Measurements from ENCODE around the gene TMUB2.

The TMUB2 gene

DNA sequence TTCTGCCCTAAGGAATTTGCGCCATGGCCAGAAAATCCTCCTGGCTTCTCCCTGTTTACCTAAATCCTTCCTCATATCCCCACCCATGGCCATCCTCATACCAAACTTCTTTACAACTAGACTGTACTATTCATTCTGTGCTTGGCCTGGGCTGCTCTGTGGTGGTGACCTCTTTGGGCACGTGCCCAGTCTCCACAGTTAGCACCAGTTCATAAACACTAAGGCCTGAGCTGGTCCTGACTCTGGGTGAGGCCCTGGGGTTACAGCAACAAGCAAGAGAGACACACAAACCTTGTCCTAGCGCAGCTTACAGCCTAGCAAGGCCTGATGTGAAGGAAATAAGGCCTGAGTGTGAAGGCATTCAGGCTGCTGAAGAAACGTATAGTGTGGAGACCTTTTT is 16.0 kb downstream of the TMUB2 start:
- DNase-seq: no peak

DNA sequence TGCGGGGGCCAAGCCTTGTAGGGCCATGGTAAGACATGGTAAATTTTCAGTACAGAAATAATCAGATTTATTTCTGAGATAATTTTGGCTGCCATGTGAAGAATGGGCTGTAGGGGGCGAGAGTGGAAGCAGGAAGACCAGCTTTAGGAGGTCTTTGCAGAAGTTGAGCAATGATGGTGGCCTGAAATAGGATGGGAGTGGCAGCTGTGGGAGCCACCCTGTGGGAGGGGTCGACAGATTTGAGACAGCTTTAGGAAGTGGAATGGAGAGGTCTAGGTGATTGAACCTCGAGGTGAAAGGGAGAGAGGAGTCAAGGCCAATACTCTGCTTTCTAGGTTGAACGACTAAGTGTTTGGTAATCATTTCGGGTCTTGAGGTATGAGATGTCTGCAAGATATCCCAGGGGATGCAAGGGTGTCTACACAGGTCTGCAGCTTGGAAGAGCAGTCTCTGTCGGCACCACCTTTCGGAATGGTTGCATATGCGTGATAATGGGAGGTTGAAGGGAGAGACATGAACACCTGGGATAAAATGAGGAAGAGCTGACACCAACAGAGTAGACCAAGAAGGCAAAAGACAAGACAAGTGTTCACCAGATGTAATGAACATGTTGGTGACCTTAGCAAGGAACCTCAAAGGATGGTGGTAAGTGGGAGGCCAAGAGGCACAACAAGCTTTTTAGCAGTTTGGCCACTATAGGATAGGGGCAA is 17.1 kb downstream of the TMUB2 start:
- peak in 5 of 58 donors; percentile 6 to 41 (median 9) for DNase-seq

DNA sequence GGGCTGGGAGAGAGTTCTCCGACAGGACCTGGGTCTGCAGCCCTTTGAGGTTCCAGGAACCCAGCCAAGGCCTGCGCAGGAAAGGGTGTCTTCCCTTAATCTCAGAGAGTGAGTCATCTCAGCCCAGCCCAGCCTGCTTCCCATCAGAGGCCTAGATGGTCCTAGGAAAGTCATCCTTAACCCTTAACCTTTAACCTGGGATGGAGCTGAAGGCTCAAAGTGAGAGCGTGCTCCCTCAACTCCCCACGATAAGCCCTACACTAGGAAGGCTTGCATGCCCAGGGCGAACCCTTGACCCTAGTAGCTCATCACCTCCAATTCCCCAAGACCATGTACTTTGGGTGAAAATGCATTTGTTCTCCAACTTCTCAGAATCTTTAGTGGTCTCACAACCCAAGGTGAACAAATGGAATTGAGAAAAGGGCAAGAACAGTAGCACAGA is 17.7 kb downstream of the TMUB2 start:
- DNase-seq: no peak

- no peak for DNase-seq
These were observed 19.4 kb downstream of the TMUB2 start for GRCh38 chr17:44205962-44206824.

DNA sequence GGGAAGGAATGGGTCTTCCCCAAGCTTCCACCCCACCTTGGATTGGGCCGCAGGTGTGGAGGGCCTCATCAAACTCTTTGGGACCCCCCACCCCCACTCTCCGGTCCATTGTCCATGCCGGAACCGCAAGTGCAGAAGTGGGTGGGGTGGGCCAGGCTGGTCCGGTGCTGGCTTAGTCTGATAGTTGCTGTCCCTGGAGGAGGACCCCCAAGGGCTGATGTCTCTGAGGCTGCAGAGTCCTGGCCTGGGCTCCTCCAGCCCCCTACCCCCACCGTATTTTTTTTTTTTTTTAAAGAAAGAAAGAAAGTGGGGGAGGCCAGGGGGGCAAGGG is 20.0 kb downstream of the TMUB2 start:
- no peak for DNase-seq

- no peak for DNase-seq
These were observed 20.5 kb downstream of the TMUB2 start for GRCh38 chr17:44207319-44207718.

- no peak for DNase-seq
These were observed 21.0 kb downstream of the TMUB2 start for GRCh38 chr17:44207743-44208142.

DNA sequence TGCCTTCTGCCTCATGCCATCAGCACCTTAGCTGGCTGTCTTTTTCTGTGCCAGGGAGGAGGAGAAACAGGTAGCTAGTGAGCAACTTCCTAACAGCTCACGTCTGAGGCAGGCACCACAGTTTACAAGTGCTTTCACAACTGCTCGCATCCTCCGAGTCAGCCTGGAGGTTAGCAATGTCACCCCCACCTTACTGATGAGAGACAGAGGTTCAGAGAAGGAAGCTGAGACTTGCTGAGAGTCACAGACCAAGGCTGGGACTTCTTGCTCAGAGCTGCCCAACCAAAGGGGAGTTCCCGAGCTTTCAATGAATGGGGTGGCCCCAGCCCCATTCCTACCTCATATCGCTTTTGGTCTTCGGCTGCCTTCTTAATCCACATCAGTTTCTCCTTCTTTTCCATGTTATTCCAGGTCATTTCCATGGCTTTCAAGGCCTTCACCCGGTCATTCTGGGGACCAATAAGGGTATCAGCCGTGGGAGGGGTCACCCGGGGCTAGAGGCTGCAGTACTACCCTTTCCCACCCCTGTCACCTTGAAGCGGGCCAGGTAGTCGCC is 23.1 kb downstream of the TMUB2 start:
- no peak for DNase-seq

- DNase-seq: peak in 56 of 58 donors; percentile 20 to 90 (median 82)
These were observed 23.8 kb downstream of the TMUB2 start for GRCh38 chr17:44210342-44211192.

DNA sequence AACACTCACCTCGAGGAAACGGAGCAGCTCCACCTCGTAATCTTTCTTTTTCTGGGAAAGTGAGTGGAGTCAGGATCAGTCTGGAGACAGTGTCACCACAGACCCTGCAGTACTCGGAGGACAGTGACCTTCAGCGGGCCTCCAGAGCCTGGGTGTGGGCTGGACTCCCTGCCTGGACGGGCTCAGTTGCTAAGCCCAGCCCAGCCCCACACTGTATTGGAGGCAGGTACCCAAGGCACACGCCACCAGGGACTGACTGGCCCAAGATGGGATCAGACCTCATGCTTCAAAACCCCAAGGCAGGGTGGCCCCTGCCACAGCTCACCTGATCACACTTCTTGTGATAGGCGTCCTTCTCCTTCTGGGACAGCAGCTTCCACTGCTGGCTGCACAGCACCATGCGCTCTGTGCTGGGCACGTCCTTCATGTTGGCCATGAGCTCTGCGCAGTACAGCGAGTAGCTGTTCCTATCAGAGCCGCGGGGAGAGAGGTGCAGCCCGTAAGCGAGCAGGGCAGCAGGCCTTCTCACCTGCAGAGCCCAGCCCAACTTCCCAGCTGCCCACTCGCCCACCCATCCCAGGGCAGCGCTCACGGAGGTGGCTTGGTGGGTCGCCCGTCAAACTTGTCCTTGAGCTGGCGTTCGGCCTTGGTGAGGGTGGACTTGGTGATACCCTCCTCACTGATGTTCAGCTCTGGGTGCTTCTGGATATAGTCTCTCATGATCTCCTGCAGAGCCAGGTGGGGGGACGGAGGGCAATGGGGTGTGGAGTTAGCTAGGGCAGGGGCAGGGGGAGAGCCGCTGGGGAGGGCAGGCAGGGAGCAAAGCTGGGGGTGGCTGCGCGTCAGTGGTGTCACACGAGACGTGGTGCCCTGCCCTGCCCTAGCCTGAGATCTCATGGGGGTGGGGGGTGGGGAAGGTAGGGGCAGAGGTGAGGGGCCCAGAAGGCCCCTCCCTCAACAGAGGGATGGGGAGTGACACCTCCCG is 24.8 kb downstream of the TMUB2 start:
- DNase-seq: no peak

DNA sequence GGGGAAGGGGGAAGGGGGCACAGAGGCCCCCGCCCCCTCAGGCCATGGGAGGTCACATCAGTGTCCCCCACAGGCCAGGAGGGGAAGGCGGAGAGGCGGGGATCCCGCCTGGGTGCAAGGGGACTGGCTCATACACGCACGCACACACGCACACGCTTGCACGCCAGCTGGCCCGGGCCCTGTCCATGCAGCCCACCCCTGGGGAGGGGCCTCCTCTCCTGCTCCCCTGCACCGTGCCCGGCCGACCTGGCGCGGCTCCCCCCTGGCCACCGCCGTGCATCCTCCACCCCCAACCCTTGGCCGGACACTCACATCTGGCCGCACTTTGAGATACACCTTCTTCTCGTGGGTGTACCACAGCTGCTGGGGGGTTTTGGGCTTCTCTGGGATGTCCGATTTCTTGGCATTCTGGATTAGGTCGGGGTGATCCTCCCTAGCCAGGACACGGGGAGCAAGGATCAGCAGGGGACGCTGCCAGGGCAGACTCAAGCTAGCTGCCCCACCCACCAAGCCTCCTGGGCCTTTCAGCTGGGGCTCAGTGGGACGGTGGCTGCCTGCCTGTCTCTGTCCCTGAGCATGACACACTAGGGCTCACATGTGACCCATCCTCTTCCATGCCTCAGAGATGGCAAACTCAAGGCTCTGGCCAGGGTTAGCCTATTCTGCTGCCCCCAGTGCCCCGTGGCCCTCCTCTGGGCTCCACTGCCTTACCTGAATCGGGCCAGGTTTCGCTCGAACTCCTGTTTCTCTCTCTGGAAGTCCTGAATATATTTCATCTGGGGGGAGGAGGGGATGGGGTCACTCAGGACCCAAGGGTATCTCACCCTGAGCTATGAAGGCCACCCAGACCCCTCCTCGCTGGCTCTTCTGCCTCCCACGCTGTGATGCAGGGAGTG is 26.0 kb downstream of the TMUB2 start:
- DNase-seq: no peak

DNA sequence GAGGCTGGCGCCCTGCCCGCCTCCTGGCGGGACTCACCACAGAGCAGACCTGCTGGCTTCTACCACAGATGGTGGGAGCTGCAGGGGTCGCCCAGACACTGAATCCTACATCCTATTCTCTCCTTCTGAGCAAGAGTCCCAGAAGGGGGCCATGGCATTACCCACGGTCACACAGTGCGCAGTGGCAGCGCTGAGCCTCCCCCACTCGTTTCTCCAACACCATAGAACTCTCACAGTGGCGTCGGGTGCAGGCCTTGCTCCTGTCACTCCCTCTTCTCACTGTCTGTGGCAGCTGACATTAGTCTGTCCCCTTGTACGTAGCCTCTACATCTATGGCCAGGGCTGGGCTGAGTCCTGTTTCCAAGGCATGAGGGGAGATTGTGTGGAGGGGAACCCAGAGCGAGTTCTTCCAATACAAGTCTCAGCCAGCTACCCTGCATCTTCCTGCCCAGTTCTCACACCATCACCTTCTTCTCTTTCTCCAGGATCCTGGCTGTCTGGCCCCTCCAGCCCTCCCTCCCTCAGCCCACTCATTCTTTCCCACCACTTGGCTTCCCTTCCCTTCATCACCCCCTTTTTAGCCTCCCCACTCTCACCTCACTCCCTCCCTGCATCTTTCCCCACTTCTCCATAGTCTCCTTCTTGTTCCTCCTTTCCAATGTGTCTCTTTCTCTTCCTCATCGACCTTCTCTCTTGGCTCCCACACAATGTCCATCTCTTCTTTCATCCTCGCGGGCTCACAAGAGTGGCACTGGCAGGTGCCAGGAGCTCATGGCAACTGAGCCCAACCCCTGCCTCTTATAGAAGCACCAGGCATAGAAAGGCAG is 26.8 kb downstream of the TMUB2 start:
- DNase-seq: no peak

DNA sequence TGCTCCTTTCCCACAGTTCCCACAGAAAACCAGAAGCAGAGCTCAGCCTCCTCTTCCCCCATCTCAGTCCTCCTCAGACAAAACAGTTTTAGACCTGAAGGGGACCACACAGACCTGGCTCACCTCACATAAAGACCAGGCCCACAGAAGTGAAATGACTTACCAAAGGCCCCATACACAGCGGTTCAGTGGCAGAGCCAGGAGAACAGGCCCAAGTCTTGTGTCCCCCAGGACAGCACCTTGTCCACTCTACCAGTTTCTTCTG is 27.4 kb downstream of the TMUB2 start:
- DNase-seq: no peak

DNA sequence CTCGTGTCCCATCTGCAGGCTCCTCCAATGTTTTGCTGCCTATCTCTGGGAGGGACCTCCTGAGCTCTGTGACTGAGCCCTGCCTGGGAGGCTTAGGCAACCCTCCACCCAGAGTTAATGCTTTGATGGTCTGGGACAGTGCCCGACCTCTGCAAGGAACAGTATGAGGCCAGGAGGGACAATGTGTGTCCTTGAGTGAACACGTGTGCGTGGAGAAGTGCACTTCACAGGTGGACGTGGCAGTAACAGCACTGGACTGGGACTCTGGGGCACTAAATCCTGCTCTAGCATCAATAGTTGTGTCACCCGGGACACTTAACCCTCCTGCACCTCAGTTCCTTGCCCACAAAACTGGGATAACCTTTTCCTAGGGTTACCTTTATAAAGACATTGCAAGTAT is 28.1 kb downstream of the TMUB2 start:
- DNase-seq: no peak

GRCh38 chr17:44216173-44216572 is 29.4 kb downstream of the TMUB2 start:
- DNase-seq: no peak

- DNase-seq: no peak
These were observed 29.9 kb downstream of the TMUB2 start for GRCh38 chr17:44216694-44217093.

- DNase-seq: peak in 1 of 58 donors; percentile 60
These were observed 31.1 kb downstream of the TMUB2 start for GRCh38 chr17:44217738-44218343.

All from anterior cingulate cortex (tissue), 58 donors.